Measurements from ENCODE around the gene FAM3D. TPM values are rescaled to one million over a fixed set of nuclear protein-coding genes. Genes with fewer than 3 reads are reported as not detected.

The FAM3D gene
- total and polyA plus RNA-seq, 2 of the 8 experiments (the other 6 are each of a cell fraction or from before 2014, with no cell fraction given), result not detected

DNA sequence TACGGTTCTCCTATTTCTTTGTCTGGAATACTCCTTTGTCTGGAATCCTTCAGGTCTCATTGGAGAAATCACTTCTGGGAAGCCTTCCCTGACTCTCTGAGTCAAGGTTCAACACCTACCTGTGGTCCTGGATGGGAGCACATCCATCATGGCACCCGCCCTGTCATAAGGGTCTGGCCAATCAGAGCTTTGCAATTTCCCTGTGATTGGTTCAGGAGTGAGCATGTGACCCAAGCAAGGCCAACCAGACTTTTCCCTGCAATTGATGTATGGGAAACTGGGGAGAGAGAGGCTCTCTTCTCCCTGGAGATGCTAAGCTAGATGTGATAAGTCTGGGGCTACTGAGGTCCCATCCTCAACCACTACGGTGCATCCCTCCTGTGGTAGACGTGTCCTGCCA lies 8.1 kb downstream of the FAM3D start (continued):
- TF ChIP-seq POU5F1 (IDR thresholded peaks at IDR 0.05; ENCODE audit: low read depth, low read length) (no peak), POLR2AphosphoS5 (IDR thresholded peaks at IDR 0.05; ENCODE audit: low read depth, low read length) (no peak), SIRT6 (IDR thresholded peaks at IDR 0.05; ENCODE audit: low read length) (no peak), BACH1 (IDR thresholded peaks at IDR 0.05; ENCODE audit: low read length) (no peak), EZH2 (IDR thresholded peaks at IDR 0.05; ENCODE audit: low read depth, low read length, severe bottlenecking) (no peak), HDAC6 (IDR thresholded peaks at IDR 0.05; ENCODE audit: low read depth, low read length) (no peak)
